ENCODE results near the gene MYBPH. TPM values are rescaled to one million over a fixed set of nuclear protein-coding genes. Genes with fewer than 3 reads are reported as not detected.

The MYBPH gene
- polyA plus RNA-seq, 2 of the 4 experiments (the other 2 are of a cell fraction) = not detected

DNA sequence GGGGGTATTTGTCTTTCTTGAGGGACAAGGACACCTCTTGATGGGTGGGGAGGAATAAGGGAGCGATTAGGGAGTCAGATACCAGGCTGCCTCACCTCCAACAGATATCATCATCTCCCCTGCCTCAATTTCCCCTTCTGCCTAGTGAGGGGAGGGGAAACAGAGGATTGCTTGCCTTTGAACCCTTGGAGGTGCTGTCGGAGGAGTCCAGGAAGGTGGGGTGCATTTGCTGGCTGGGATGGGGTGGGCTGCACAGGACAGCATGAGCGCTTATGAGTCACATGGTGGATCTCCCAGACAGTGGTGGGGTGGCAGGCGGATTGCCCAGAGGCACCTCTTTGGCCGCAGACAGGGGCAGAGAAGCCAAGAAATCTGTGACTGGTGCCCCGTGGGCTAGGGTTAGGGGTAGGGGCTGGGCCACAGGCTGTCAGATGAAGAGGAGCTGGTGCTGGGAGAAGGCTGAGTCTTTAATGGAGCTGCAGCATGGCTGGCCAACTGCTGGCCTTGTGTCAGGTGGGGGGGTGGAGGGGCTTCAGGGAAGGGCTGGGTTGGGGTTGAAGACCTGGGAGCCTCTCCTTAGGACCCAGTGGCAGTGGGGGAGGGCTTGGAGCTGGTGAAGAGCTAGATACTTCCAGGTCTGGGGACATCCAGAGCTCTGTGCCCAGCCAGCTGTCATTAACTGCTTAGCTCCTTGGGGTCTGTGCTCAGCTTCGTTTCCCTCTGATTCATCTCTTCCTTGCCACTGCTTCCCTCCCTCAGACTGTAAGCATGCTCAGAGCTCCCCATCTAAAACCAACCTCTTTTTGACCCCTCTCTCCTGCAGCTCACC, 55.1 kb downstream of the MYBPH start:
- ChIA-PET POLR2A (no interaction called here), CTCF (interaction anchor here (1.1 to 10.1 kb wide), 9 partner anchors 8 to 152 kb away, joined by 5 to 292 read pairs (median 8); partner anchors contain the start of genes ADORA1 and MYBPH)
- Histone ChIP-seq H3K4me1 (0 out of 3 replicates have a peak, but pooled peaks cover 4% of the 10 kb centered on the region), H3K27ac (no peak overlapping the region), H3K4me2 (no peak overlapping the region), H3K4me3 (no peak overlapping the region), H3K9me3 (no peaks in the 10 kb centered on the region)
- FAIRE-seq = no peak
- 27% methylated on average over 7 of the region's 7 CpGs for WGBS (ENCODE audit: missing lambda C conversion rate)
- DNase-seq (ENCODE audit: low read depth in 1 of 2, low spot score in 1 of 2) = no peak
- no peak for ATAC-seq
- TF ChIP-seq KDM5A (IDR thresholded peaks at IDR 0.05) = no peak
- TF ChIP-seq JUN (IDR thresholded peaks at IDR 0.05) = no peak
- TF ChIP-seq, protein P1, sequence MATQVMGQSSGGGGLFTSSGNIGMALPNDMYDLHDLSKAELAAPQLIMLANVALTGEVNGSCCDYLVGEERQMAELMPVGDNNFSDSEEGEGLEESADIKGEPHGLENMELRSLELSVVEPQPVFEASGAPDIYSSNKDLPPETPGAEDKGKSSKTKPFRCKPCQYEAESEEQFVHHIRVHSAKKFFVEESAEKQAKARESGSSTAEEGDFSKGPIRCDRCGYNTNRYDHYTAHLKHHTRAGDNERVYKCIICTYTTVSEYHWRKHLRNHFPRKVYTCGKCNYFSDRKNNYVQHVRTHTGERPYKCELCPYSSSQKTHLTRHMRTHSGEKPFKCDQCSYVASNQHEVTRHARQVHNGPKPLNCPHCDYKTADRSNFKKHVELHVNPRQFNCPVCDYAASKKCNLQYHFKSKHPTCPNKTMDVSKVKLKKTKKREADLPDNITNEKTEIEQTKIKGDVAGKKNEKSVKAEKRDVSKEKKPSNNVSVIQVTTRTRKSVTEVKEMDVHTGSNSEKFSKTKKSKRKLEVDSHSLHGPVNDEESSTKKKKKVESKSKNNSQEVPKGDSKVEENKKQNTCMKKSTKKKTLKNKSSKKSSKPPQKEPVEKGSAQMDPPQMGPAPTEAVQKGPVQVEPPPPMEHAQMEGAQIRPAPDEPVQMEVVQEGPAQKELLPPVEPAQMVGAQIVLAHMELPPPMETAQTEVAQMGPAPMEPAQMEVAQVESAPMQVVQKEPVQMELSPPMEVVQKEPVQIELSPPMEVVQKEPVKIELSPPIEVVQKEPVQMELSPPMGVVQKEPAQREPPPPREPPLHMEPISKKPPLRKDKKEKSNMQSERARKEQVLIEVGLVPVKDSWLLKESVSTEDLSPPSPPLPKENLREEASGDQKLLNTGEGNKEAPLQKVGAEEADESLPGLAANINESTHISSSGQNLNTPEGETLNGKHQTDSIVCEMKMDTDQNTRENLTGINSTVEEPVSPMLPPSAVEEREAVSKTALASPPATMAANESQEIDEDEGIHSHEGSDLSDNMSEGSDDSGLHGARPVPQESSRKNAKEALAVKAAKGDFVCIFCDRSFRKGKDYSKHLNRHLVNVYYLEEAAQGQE (IDR thresholded peaks at IDR 0.05) = no peak
- TF ChIP-seq, protein P2, sequence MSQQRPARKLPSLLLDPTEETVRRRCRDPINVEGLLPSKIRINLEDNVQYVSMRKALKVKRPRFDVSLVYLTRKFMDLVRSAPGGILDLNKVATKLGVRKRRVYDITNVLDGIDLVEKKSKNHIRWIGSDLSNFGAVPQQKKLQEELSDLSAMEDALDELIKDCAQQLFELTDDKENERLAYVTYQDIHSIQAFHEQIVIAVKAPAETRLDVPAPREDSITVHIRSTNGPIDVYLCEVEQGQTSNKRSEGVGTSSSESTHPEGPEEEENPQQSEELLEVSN (IDR thresholded peaks at IDR 0.05; ENCODE audit: borderline replicate concordance, low read depth) = no peak
- TF ChIP-seq MYC (IDR thresholded peaks at IDR 0.05; ENCODE audit: borderline replicate concordance, low read length) = no peak
- TF ChIP-seq PHF8 (IDR thresholded peaks at IDR 0.05; ENCODE audit: borderline replicate concordance, low read depth) = no peak
- TF ChIP-seq CHD4 (IDR thresholded peaks at IDR 0.05; ENCODE audit: borderline replicate concordance) = no peak
- TF ChIP-seq FOXS1 (CRISPR knock-in tag; IDR thresholded peaks at IDR 0.05) = no peak
- TF ChIP-seq EHMT2 (IDR thresholded peaks at IDR 0.05; ENCODE audit: low read depth) = no peak
- TF ChIP-seq, protein P3, sequence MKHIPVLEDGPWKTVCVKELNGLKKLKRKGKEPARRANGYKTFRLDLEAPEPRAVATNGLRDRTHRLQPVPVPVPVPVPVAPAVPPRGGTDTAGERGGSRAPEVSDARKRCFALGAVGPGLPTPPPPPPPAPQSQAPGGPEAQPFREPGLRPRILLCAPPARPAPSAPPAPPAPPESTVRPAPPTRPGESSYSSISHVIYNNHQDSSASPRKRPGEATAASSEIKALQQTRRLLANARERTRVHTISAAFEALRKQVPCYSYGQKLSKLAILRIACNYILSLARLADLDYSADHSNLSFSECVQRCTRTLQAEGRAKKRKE (CRISPR knock-in tag; IDR thresholded peaks at IDR 0.05; ENCODE audit: low read depth) = no peak
- no peak for TF ChIP-seq ESRRA (IDR thresholded peaks at IDR 0.05; ENCODE audit: borderline replicate concordance, low read length)
- TF ChIP-seq BHLHE40 (IDR thresholded peaks at IDR 0.05; ENCODE audit: low read depth, low read length) = no peak
- TF ChIP-seq HOXA7 (CRISPR knock-in tag; IDR thresholded peaks at IDR 0.05) = no peak
- TF ChIP-seq ZC3H11A (IDR thresholded peaks at IDR 0.05) = no peak
- no peak for TF ChIP-seq CBX8 (IDR thresholded peaks at IDR 0.05)
- no peak for TF ChIP-seq FOSL2 (IDR thresholded peaks at IDR 0.05)
- TF ChIP-seq FOSL2 (CRISPR knock-in tag; IDR thresholded peaks at IDR 0.05) = no peak
- TF ChIP-seq RARB (CRISPR knock-in tag; IDR thresholded peaks at IDR 0.05) = no peak
- TF ChIP-seq KDM1A (IDR thresholded peaks at IDR 0.05; ENCODE audit: low read depth) = no peak
- no peak for TF ChIP-seq HDAC2 (IDR thresholded peaks at IDR 0.05)

Other genes with a start within 250 kb of the MYBPH start
- 59.4 and 60.3 TPM in 2 replicates for gene KLHL12, start 248.6 kb downstream of the MYBPH start, polyA plus RNA-seq (2011; rRNA removed)
- gene KLHL12, start 248.6 kb downstream of the MYBPH start, polyA plus RNA-seq (2017; fragmentation: RNase III; extraction: RNeasy Plus Mini Kit Qiagen cat#74134 plus additional on column Dnase treatment) = 18.2 to 19.9 TPM (median 19.4 TPM) in 3 replicates
- 131 and 149 TPM in 2 replicates for gene ADIPOR1, start 217.5 kb downstream of the MYBPH start, polyA plus RNA-seq (2011; rRNA removed)
- gene ADIPOR1, start 217.5 kb downstream of the MYBPH start, polyA plus RNA-seq (2017; fragmentation: RNase III; extraction: RNeasy Plus Mini Kit Qiagen cat#74134 plus additional on column Dnase treatment) = 51.4 to 56.4 TPM (median 55.2 TPM) in 3 replicates
- 15.9 and 19.0 TPM in 2 replicates for gene CYB5R1, start 208.6 kb downstream of the MYBPH start, polyA plus RNA-seq (2011; rRNA removed)
- 16.5 to 19.3 TPM (median 19.3 TPM) in 3 replicates for gene CYB5R1, start 208.6 kb downstream of the MYBPH start, polyA plus RNA-seq (2017; fragmentation: RNase III; extraction: RNeasy Plus Mini Kit Qiagen cat#74134 plus additional on column Dnase treatment)
- gene TMEM183A, start 168.5 kb downstream of the MYBPH start, polyA plus RNA-seq (2011; rRNA removed) = 114 and 123 TPM in 2 replicates
- gene TMEM183A, start 168.5 kb downstream of the MYBPH start, polyA plus RNA-seq (2017; fragmentation: RNase III; extraction: RNeasy Plus Mini Kit Qiagen cat#74134 plus additional on column Dnase treatment) = 46.3 to 49.4 TPM (median 48.4 TPM) in 3 replicates
- 0.47 and 1.0 TPM in 2 replicates for gene PPFIA4, start 149.3 kb downstream of the MYBPH start, polyA plus RNA-seq (2011; rRNA removed)
- 0.33 to 0.63 TPM (median 0.44 TPM) in 3 replicates for gene PPFIA4, start 149.3 kb downstream of the MYBPH start, polyA plus RNA-seq (2017; fragmentation: RNase III; extraction: RNeasy Plus Mini Kit Qiagen cat#74134 plus additional on column Dnase treatment)
- gene MYOG, start 89.8 kb downstream of the MYBPH start, polyA plus RNA-seq (2011; rRNA removed) = not detected in 2 replicates
- not detected in 3 replicates for gene MYOG, start 89.8 kb downstream of the MYBPH start, polyA plus RNA-seq (2017; fragmentation: RNase III; extraction: RNeasy Plus Mini Kit Qiagen cat#74134 plus additional on column Dnase treatment)
- 0.48 and 0.50 TPM in 2 replicates for gene ADORA1, start 48.1 kb downstream of the MYBPH start, polyA plus RNA-seq (2011; rRNA removed)
- gene ADORA1, start 48.1 kb downstream of the MYBPH start, polyA plus RNA-seq (2017; fragmentation: RNase III; extraction: RNeasy Plus Mini Kit Qiagen cat#74134 plus additional on column Dnase treatment) = 0.94 to 2.4 TPM (median 1.8 TPM) in 3 replicates
- not detected in 2 replicates for gene CHI3L1, start 10.9 kb upstream of the MYBPH start, polyA plus RNA-seq (2011; rRNA removed)
- gene CHI3L1, start 10.9 kb upstream of the MYBPH start, polyA plus RNA-seq (2017; fragmentation: RNase III; extraction: RNeasy Plus Mini Kit Qiagen cat#74134 plus additional on column Dnase treatment) = 0.04 TPM in 1 of 3 replicates, not detected in the others
- not detected in 2 replicates for gene CHIT1, start 53.8 kb upstream of the MYBPH start, polyA plus RNA-seq (2011; rRNA removed)
- not detected in 3 replicates for gene CHIT1, start 53.8 kb upstream of the MYBPH start, polyA plus RNA-seq (2017; fragmentation: RNase III; extraction: RNeasy Plus Mini Kit Qiagen cat#74134 plus additional on column Dnase treatment)
- gene BTG2, start 129.7 kb upstream of the MYBPH start, polyA plus RNA-seq (2011; rRNA removed) = 16.0 and 16.4 TPM in 2 replicates
- 7.2 to 9.2 TPM (median 8.0 TPM) in 3 replicates for gene BTG2, start 129.7 kb upstream of the MYBPH start, polyA plus RNA-seq (2017; fragmentation: RNase III; extraction: RNeasy Plus Mini Kit Qiagen cat#74134 plus additional on column Dnase treatment)
- gene FMOD, start 175.3 kb upstream of the MYBPH start, polyA plus RNA-seq (2011; rRNA removed) = 0.03 and 0.04 TPM in 2 replicates
- not detected in 3 replicates for gene FMOD, start 175.3 kb upstream of the MYBPH start, polyA plus RNA-seq (2017; fragmentation: RNase III; extraction: RNeasy Plus Mini Kit Qiagen cat#74134 plus additional on column Dnase treatment)